Measurements from ENCODE around the gene RERE. TPM values are rescaled to one million over a fixed set of nuclear protein-coding genes. Genes with fewer than 3 reads are reported as not detected.
A peak's percentile ranks its signal among the peaks of the same experiment; 100 is the strongest.

RERE gene
- total and polyA plus RNA-seq, 12 donors, result 46.5 to 163 (median 139) TPM

- no peak overlapping the region for H3K27ac ChIP-seq
Observed at GRCh38 chr1:8782001-8782620, 35.3 kb downstream of the RERE start.

GRCh38 chr1:8780405-8780804 lies 37.0 kb downstream of the RERE start:
- Histone ChIP-seq H3K27me3 (no peaks in the 10 kb centered on the region), H3K36me3 (no peaks in the 10 kb centered on the region), H3K9me3 (no peaks in the 10 kb centered on the region), H3K4me1 (peaks cover 0 to 20% (median 11%) of the 10 kb centered on the region in 9 donors), H3K27ac (peak overlapping the region in 3 of 10 donors; percentile 11 to 70 (median 18)), H3K4me3 (no peak overlapping the region)
- DNase-seq (no peak), ATAC-seq (peak in 6 of 8 donors; percentile 25 to 79 (median 59))
- 52 to 68% methylated on average over 1 of the region's 1 CpG for WGBS, 2 donors
- no peak for TF ChIP-seq CTCF (IDR thresholded peaks at IDR 0.05)
- intact Hi-C loops (cut with DNase I), result no loop called here

More at GRCh38 chr1:8782001-8782620, 35.3 kb downstream of the RERE start:
- H3K4me3 ChIP-seq, result no peak overlapping the region
- ATAC-seq, result no peak
- peaks cover 0 to 6% (median 0%) of the 10 kb centered on the region in 9 donors for H3K36me3 ChIP-seq
- peaks cover 0 to 20% (median 11%) of the 10 kb centered on the region in 9 donors for H3K4me1 ChIP-seq
- no peak for TF ChIP-seq CTCF (IDR thresholded peaks at IDR 0.05)
- H3K27me3 ChIP-seq, result no peaks in the 10 kb centered on the region
- DNase-seq, result no peak
- no peaks in the 10 kb centered on the region for H3K9me3 ChIP-seq
- intact Hi-C loops (cut with DNase I), result no loop called here
- 62 to 63% methylated on average over 3 of the region's 3 CpGs for WGBS, 2 donors

- Histone ChIP-seq H3K36me3 (no peaks in the 10 kb centered on the region), H3K9me3 (no peaks in the 10 kb centered on the region), H3K4me1 (peaks cover 0 to 20% (median 11%) of the 10 kb centered on the region in 9 donors), H3K4me3 (no peak overlapping the region), H3K27ac (no peak overlapping the region), H3K27me3 (no peaks in the 10 kb centered on the region)
- intact Hi-C loops (cut with DNase I), result no loop called here
- no peak for TF ChIP-seq CTCF (IDR thresholded peaks at IDR 0.05)
- ATAC-seq (no peak), DNase-seq (no peak)
Observed at GRCh38 chr1:8777867-8778266, 39.6 kb downstream of the RERE start.

- no peaks in the 10 kb centered on the region for H3K27me3 ChIP-seq
- no peak overlapping the region for H3K27ac ChIP-seq
- peaks cover 0 to 14% (median 7%) of the 10 kb centered on the region in 9 donors for H3K4me1 ChIP-seq
- H3K36me3 ChIP-seq, result no peaks in the 10 kb centered on the region
- no peak for TF ChIP-seq CTCF (IDR thresholded peaks at IDR 0.05)
- intact Hi-C loops (cut with DNase I), result no loop called here
- no peaks in the 10 kb centered on the region for H3K9me3 ChIP-seq
- ATAC-seq, result no peak
- 89 to 90% methylated on average over 5 of the region's 5 CpGs for whole genome bisulfite sequencing, 2 donors
- H3K4me3 ChIP-seq, result no peak overlapping the region
- no peak for DNase-seq
Observed at GRCh38 chr1:8776104-8776503, 41.3 kb downstream of the RERE start.
